ENCODE measurements around the gene LGALS9.

The LGALS9 gene

DNA sequence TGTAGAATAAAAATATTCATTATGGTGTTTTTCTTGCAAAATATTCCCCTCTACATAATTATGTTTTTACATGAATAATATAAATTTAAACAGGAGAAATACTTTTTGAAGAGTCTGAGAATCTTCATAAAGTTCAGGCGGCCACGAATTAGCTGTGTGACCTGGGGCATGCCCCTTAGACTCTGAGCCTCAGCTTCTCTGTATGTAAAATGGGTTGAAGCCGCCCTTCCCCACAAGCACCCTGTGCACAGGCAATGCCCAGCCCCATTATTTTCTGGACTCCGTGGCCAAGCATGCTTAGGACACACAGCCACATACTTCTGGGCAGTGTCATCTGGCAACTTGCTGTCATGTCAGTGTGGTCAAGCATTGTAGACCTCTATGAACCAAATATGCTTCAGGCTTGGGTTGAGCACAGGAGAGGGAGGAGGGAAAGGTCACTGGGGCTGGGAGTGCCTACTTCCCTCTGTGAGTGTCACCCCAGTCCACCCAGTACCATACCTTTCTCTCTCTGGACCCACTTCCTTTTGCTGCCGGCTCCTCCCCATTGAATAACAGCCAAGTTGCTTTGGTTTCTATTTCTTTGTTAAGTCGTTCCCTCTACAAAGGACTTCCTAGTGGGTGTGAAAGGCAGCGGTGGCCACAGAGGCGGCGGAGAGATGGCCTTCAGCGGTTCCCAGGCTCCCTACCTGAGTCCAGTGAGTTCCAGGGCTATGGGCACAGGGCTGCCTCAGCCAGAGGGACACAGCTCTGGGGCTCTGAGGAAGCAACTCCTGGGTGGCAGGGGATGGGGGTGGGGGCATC, at the start of gene LGALS9:
Gene LGALS9, plus strand, starts transcription at position 582 of the 804 bp plus-strand sequence. Its CDS starts 78 bp downstream, at position 660.
- no peak for DNase-seq (ENCODE audit: low read depth in 1 of 2, low spot score in 1 of 2)

DNA sequence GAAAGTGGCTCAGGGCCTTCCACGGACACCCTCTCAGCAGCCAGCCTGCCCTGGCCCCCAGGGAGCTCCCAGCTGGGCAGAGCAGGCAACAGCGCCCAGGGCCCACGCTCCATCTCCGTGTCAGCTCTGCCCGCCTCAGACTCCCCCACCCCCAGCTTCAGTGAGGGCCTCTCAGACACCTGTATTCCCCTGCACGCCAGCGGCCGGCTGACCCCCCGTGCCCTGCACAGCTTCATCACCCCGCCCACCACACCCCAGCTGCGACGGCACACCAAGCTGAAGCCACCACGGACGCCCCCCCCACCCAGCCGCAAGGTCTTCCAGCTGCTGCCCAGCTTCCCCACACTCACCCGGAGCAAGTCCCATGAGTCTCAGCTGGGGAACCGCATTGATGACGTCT, 48.3 kb upstream of the LGALS9 start:
- no peak for DNase-seq (ENCODE audit: low read depth in 1 of 2, low spot score in 1 of 2)

DNA sequence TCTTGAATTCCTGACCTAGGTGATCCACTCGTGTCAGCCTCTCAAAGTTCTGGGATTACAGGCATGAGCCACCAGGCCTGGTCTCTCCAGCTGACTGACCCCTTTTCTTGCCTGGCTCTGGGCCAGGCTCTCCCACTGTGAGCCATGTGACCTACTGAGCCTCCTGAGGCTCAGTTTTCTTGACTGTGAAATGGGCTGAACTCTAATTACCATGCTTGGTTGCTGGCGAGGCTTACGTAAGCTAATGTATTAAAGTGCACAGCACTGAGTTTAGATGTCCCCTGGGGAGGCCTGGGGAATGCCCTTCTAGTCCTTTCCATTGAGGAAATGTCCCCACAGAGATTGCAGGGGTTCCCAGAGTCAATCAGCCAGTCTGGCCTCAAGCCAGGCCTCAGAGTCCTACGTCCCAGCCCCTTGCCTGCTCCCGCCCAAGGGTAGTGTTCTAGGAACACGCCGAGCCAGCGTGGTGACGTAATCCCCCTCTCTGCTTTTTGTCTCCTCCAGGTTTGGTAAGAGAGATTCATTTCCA, 45.8 kb upstream of the LGALS9 start:
- no peak for DNase-seq (ENCODE audit: low read depth in 1 of 2, low spot score in 1 of 2)

DNA sequence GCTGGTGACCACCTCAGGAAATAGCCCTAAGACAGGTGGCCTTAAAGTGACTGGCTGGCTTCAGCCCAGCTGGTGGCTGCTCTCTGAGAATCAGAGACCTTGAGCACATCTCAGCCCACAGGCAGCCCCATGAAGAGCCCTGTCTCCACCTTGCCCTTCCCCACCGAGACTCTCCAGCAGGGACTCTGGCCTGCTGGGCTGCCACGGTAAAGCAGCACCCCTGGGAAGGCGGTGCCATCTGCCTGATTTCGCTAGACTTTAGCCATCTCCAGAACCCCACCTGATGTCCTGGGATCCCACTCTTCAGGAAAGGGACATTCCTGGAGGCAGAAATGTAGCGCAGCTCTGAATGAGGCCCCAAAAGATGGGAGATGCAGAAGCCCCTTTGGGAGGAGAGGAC, 45.2 kb upstream of the LGALS9 start:
- no peak for DNase-seq (ENCODE audit: low read depth in 1 of 2, low spot score in 1 of 2)

DNA sequence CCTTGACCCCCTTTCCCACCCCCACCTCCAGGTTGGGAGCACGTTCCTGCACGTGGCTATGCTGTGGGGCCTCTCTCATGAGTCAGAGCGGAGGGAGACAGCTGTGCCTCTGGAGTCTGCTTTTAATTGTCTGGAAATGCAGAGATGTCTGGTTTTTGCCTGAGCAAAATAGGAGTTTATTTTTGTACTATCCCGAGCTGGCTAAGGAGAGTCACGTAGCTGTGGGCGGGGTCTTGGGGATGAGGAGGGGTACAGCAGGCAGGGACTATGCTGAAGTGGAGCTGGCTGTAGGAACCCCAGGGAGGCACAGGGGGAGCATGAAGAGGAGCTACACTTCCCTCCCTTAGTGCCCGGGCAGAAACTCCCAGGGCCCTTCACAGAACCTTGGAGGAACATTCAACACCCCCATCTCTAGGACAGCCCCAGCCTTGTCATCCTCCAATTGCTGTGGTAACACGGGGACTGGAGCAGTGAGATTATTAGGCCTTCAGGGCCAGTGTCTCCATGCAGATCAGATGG, 44.7 kb upstream of the LGALS9 start:
- no peak for DNase-seq (ENCODE audit: low read depth in 1 of 2, low spot score in 1 of 2)

DNA sequence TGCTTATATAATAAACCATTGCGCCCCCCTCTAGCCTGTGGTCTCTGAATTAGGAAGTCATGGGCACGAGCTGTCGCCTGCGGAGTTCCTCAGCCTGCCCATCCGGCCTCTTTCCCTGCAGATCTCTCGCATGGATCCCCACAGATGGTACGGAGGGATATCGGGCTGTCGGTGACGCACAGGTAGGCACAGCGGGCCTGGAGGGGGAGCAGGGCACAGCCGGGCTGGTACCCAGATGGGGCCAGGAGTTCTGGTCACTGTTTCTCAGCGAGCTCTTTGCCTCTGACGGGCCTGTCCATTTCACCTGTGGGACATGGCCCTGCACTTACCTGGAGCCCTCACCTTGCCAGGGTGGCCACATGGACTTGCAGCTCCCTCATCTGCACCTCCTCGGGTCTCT, 42.6 kb upstream of the LGALS9 start:
- DNase-seq (ENCODE audit: low read depth in 1 of 2, low spot score in 1 of 2): no peak

DNA sequence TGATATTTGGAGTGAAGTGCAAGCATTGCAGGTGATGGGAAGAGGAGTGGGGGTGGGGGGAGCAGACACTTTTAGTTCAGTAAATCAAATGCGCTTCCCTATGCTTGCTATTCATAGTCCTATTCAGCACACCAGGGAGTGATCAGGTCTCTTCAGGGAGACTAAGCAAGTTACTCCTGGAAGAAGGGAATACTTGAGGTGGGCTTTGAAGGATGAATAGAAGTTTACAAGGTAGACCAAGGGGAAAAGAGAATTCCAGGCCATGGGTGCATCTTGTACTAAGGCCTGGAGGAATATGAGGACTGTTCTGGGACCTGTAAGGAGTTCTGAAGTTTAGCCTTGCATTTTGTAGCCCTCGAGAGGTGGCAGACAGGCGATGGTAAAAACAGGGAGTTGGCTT, 40.1 kb upstream of the LGALS9 start:
- no peak for DNase-seq (ENCODE audit: low read depth in 1 of 2, low spot score in 1 of 2)

DNA sequence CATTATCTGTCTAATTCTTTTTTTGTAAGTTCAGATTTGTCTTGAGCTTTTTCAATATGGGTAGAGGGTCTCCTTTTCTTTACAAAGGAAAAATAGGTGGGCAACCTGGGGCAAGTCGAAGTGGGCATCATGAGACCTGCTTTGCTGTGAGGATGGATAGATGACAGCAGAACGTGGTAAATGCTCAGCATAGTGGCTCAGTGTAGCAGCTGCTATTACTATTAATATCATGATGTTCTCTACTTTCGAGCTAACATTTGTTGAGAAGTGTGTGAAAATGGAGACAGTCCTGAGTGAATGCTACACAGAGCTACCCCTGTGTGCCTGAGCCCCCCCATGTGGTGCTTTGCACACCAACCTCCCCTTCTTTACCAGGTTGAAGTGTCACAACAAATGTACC, 39.0 kb upstream of the LGALS9 start:
- DNase-seq (ENCODE audit: low read depth in 1 of 2, low spot score in 1 of 2): no peak

DNA sequence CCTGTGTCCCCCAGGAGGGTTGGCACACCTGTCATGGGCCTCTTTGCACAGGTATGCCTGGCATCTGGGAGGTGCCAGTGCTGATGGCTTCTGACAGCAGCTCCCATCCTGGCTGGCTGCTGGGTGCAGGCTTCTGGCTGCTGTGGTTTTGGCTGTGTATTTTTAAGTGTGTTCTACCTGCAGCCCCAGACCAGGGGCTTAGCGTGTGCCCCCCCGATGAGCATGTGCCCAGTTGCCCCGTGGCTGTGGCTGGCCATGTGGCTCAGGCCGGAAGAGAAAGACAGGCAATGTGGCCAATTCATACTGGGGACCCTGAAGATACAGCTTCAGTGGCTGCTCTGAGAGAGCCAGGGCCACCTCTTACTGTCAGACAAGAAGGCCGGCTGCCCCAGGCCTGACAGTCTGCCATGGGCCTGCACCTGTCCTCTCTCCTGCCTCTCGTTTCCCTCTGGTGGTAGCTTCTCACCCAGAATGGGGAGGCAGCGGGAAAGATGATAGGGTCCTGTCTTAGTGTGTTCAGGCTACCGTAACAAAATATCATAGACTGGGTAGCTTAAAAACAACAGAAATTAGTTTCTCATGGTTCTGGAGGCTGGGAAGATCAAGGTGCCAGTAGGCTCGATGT, 37.6 kb upstream of the LGALS9 start:
- no peak for DNase-seq (ENCODE audit: low read depth in 1 of 2, low spot score in 1 of 2)

DNA sequence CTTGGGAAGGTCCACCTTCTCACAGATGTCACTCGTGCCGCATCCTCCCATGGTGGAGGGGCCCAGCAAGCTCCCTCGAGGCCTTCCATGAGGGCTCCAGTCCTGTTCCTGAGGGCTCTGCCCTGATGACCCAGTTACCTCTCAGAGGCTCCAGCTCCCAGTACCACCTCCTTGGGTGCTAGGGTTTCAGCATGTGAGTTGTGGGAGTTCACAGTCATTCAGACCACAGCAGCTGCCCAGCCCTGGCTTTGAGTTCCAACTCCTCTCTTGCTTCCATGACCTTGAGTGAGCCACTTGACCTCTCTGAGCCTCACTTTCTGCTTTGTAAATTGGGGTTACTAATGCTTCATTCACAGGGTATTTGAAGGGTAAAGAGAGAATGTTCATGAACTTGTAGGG, 37.1 kb upstream of the LGALS9 start:
- DNase-seq (ENCODE audit: low read depth in 1 of 2, low spot score in 1 of 2): no peak

DNA sequence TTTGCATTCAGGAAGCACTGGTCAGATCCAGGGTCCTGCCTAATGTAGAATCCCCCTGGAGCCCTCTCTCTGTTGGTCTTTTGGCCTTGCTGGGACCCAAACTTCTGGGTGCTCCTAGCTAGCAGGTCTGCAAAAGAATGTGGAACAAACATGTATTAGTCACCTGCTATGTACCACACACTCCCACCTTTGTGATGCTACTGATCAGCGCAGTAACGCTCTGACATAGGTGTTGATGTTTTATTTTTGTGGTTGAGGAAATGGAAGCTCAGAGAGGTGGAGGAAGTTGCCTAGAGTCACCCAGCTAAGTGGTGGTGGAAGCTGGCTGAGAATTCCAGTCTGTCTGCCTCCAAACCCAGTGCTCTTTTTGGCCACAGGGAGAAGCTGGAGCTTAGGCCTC, 35.8 kb upstream of the LGALS9 start:
- no peak for DNase-seq (ENCODE audit: low read depth in 1 of 2, low spot score in 1 of 2)

DNA sequence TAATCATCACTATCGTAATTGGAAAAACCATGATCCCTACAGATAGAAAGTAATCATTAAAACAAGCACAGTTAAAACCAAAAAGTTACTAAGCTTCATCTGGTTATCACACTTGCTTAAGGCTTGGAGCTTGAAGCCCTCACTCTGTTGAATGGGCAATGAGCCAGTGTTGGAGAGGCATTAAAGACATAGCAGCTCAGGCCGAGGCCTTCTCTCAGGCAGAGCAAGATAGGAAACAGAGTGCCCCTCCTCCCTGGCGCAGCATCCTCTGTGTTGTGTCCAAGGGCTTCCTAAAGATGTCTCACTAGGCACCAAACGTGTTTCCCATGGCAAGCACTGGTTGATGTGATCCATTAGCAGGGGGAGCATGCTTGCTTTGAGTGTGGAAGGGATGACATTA, 34.9 kb upstream of the LGALS9 start:
- DNase-seq (ENCODE audit: low read depth in 1 of 2, low spot score in 1 of 2): no peak

DNA sequence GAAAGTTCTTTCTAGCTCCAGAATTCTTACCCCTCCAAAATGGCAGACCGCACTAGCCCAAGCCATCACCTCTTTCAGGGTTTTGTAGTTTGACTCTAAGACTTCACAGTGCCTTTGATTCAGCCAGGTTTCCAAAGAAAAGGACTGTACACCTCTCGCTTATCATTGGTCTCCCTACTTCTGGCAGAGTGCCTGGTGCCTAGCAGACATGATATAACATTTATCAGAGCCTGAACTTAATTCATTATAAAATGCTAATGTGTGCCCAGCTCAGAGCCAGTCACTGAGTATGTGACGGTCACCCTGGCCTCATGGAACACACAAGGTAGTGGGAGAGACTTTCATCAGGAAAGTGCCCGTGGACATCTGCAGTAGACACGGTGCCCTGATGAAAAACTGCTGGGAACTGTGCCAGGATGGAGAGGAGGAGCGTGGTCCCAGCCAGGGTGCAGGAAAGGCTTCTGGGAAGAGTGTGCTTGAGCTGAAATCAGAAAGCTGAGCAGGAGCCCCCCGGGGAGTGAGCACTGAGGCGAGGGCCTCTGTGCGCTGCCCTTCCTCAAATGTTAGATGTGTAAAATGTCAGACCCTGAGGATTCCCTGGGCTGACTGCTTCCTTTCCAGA, 34.3 kb upstream of the LGALS9 start:
- DNase-seq (ENCODE audit: low read depth in 1 of 2, low spot score in 1 of 2): no peak

DNA sequence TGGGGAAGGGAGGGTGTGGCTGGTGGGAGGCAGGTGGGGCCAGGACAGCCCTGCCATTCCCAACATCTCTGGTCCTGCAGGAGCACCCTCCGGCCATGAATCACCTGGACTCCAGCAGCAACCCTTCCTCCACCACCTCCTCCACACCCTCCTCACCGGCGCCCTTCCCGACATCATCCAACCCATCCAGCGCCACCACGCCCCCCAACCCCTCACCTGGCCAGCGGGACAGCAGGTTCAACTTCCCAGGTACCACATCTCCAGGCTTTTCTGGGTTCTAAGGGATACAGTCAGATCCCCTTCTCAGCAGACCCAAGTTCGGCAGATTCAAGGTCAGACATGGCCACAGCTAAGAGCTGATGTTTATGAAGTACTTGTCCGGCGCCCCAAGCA, 33.8 kb upstream of the LGALS9 start:
- DNase-seq (ENCODE audit: low read depth in 1 of 2, low spot score in 1 of 2): no peak

DNA sequence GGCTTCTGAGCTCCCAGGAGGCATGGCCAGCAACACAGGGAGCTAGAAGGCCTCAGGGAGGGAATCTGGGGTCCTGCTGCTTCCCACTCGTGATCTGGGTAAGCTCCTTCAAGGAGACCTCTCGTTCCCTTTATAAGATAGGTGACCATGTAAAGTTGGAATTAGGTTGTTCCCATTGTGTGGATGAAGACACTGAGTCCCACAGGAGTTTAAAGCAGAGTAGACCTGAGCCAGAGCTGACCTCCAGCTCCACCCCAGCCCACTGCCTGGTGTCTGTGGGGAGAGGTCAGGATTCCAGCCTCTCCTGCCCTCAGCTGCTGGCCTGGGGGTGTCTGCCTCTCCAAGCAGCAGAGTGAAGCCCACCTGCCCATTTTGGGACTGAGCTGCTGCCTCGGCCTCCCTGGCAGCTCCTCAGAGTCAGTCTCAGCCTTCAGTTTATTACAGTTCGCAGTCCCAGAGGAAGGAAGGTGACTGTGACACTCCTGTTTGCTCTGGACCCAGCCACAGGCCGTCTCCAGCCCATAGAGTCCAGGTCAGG, 33.1 kb upstream of the LGALS9 start:
- no peak for DNase-seq (ENCODE audit: low read depth in 1 of 2, low spot score in 1 of 2)

DNA sequence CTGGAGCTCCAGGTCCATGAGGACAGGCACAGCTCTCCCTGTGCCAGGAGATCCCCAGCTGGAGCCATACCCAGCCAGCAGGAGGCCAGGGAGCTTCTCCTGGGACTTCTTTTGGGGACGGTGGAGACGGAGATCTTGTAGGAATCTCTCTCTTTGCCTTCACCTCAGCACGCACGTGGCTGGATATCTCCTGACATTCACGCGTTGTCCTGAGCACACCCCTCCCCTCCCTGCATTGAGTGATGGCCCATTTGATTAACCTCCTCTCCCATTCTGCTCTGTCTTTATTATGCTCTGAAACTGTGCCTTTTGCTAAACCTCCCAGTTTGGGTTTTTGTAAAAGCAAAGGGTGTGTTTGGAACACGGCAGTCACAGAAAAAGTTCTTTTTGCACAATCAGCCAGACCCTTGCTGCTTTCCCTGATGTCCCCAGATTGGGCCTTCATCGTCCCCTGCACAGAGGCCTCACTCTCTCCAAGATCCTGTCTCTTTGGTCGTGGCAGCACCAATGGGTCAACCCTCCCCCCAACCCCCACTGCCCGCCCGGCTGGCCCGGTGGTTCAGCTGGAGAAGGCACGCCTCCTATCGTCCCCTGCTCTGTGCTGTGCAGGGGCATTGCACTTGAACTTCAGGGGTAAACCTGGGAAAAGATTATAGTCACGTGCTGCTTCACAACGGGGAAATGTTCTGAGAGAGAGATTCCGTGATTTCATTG, 32.5 kb upstream of the LGALS9 start:
- no peak for DNase-seq (ENCODE audit: low read depth in 1 of 2, low spot score in 1 of 2)

DNA sequence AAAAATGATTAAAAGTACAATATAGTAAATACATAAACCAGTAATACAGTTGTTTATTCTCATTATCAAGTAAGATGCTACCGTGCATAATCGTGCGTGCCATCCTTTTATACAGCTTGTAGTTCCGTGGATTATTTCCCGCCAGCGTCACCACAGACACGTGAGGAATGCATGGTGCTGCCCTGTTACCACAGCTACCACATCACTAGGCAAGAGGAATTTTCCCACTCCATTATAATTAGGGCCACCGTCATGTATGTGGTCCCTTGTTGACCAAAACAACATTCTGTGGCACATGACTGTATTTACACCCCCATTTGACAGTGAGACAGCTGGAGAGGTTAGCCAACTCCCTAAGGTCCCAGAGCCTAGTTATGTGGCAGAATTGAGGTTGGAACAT, 30.5 kb upstream of the LGALS9 start:
- DNase-seq (ENCODE audit: low read depth in 1 of 2, low spot score in 1 of 2): no peak

DNA sequence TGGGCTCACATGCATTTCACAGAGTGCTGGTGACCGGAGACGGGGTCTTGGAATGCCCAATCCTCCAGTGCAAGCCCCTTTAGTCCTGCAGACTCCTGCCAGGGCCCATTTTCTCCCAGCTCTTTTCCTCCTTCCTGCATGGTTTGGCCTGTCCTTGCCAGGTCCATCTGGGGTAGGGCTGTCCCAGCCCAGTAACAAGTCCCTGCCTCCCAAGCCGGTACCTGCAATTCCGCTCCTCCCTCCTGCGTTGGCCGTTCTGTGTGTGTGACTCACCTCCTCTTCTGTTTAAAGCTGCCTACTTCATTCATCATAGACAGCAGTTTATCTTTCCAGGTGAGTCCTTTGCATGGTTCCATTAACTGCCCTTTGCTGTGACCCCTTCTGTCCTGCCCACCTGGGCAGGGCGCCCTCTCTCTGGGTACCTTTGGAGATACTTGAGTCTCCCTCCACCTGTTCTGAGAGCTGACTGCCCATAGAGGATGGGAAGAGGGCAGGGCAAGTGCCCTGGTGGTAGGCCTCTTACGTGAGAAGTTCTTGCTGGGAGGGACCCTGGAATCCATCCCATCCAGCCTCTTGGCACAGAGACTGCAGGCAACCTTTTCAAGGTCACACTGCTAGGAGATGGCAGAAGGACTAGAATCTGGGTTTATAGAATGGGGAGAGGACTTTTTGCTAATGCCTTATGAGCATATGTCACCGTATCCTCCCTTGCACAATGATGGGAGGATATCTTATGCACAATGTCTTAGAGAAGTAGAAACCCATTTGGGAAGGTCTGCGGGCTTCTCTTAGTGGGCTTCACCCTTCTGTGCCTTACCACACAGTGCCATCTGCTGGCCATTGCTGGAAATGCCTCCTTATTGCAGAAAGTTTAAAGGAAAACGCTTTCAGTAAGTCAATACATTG, 29.7 kb upstream of the LGALS9 start:
- peak; percentile 68 to 80 for DNase-seq (ENCODE audit: low read depth in 1 of 2, low spot score in 1 of 2)

DNA sequence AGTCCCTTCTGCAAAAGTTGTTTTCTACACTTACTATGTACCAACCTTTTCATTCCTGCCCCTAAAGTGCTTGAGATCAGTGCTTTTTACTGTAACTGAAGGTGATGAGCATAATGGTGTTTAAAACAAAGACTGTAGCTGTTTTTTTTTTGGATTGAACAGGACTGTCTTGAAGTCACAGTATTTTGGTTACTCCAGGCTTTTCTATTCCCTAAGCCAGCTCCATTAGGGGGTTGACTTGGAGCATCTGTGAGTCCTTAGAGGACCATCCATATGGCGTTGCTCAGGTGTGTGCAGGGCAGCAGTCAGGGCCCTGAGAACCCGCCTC, 29.0 kb upstream of the LGALS9 start:
- DNase-seq (ENCODE audit: low read depth in 1 of 2, low spot score in 1 of 2): no peak

DNA sequence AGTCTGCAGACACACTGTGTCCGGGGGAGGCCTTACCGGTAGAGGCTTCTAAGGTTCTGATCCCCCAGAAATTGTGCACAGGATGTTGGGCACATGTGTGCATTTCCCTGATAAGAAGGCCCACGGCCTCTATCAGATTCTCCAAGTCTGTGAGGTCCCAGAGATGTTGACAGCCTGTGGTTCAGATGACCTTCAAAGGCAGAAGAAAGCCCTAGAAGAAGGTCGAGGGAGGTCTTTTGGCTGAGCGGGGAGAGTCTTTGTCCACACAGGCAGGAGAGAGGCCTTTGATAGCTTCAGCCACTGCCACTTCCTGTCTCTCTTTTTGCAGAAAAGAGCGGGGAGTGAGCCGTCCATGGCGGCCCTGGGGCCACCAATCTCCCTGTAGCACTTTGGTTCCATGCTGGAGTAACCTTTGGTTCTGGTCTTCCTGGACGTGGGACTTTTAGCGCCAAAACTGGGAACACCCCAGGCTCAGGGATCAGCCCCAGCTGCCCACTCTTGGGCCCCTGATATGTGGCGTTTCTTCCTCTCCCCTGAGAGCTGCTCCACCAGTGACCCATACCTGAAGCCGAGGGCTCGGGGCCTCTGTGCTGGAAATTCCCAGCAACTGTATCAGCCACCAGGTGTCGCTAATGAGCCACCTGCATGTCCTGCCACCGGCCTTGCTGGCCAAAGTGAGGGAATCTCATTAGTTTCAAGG, 28.1 kb upstream of the LGALS9 start:
- DNase-seq (ENCODE audit: low read depth in 1 of 2, low spot score in 1 of 2): peak; percentile 43 to 45

Data from activated T-helper 1 cell treated with anti-CD3 and anti-CD28 coated beads, Interleukin-2, amount 50 U/mL, for 16 hours (primary cell).